ENCODE data around the gene BEND3.
"Not testable (repeated sequence)": the region's sequence is repeated elsewhere in the genome, so short reads cannot be mapped to it uniquely, and the experiment has no call there.

The BEND3 gene

GRCh38 chr6:107114926-107115694, at the start of gene BEND3:
TSS of gene BEND3 (minus strand) at chr6:107115515. CDS start at chr6:107099285, 16,230 bp downstream.
- peak; percentile 69 for DNase-seq (ENCODE audit: low spot score)

- DNase-seq (ENCODE audit: low spot score): not testable (repeated sequence)
These were observed 49.0 kb upstream of the BEND3 start for GRCh38 chr6:107164299-107164698.

GRCh38 chr6:107161521-107161920, 46.2 kb upstream of the BEND3 start:
- DNase-seq (ENCODE audit: low spot score): no peak

- DNase-seq (ENCODE audit: low spot score): no peak
These were observed 41.3 kb upstream of the BEND3 start for GRCh38 chr6:107156617-107157016.

- DNase-seq (ENCODE audit: low spot score): no peak
These were observed 39.5 kb upstream of the BEND3 start for GRCh38 chr6:107154801-107155160.

GRCh38 chr6:107154131-107154800, 39.0 kb upstream of the BEND3 start:
- DNase-seq (ENCODE audit: low spot score): peak; percentile 16

- DNase-seq (ENCODE audit: low spot score): peak; percentile 48
These were observed 37.5 kb upstream of the BEND3 start for GRCh38 chr6:107152638-107153430.

- DNase-seq (ENCODE audit: low spot score): no peak
These were observed 29.4 kb upstream of the BEND3 start for GRCh38 chr6:107144666-107145065.

GRCh38 chr6:107144014-107144413, 28.7 kb upstream of the BEND3 start:
- no peak for DNase-seq (ENCODE audit: low spot score)

- DNase-seq (ENCODE audit: low spot score): no peak
These were observed 25.3 kb upstream of the BEND3 start for GRCh38 chr6:107140581-107140980.

GRCh38 chr6:107136324-107136723, 21.0 kb upstream of the BEND3 start:
- DNase-seq (ENCODE audit: low spot score): not testable (repeated sequence)

- DNase-seq (ENCODE audit: low spot score): not testable (repeated sequence)
These were observed 19.8 kb upstream of the BEND3 start for GRCh38 chr6:107135048-107135680.

GRCh38 chr6:107132330-107132954, 17.1 kb upstream of the BEND3 start:
- no peak for DNase-seq (ENCODE audit: low spot score)

GRCh38 chr6:107129370-107129925, 14.1 kb upstream of the BEND3 start:
- DNase-seq (ENCODE audit: low spot score): no peak

- no peak for DNase-seq (ENCODE audit: low spot score)
These were observed 13.3 kb upstream of the BEND3 start for GRCh38 chr6:107128577-107128976.

GRCh38 chr6:107128175-107128574, 12.9 kb upstream of the BEND3 start:
- no peak for DNase-seq (ENCODE audit: low spot score)

GRCh38 chr6:107125771-107126170, 10.5 kb upstream of the BEND3 start:
- no peak for DNase-seq (ENCODE audit: low spot score)

- DNase-seq (ENCODE audit: low spot score): no peak
These were observed 9.6 kb upstream of the BEND3 start for GRCh38 chr6:107124934-107125348.

- DNase-seq (ENCODE audit: low spot score): no peak
These were observed 8.2 kb upstream of the BEND3 start for GRCh38 chr6:107123501-107123900.

- no peak for DNase-seq (ENCODE audit: low spot score)
These were observed 7.4 kb upstream of the BEND3 start for GRCh38 chr6:107122748-107123147.

- DNase-seq (ENCODE audit: low spot score): no peak
These were observed 6.7 kb upstream of the BEND3 start for GRCh38 chr6:107121964-107122495.

All from HuH-7.5 (cell line).